Kidney epithelial cell (primary cell): ENCODE measurements around the gene REEP5. TPM values are rescaled to one million over a fixed set of nuclear protein-coding genes. Genes with fewer than 3 reads are reported as not detected.
A peak's percentile ranks its signal among the peaks of the same experiment; 100 is the strongest.
"Not testable (repeated sequence)": the region's sequence is repeated elsewhere in the genome, so short reads cannot be mapped to it uniquely, and the experiment has no call there.

Source experiments
- DNase-seq: peaks from one replicate; pipeline ENCODE4 v3.0.0-alpha.2; 2010; ENCODE audit warnings: low read depth
- H3K27me3 ChIP-seq: 2 replicates; pipeline ENCODE4 v1.6.0; 2011; ENCODE audit warnings: low read length; ENCODE audit not compliant: control insufficient read depth, insufficient read depth
- H3K36me3 ChIP-seq: 2 replicates; pipeline ENCODE4 v1.5.1; 2011; ENCODE audit warnings: low read length; ENCODE audit not compliant: control insufficient read depth, insufficient read depth
- H3K4me3 ChIP-seq: 2 replicates; pipeline ENCODE4 v1.5.1; 2011; ENCODE audit warnings: low read depth, mild to moderate bottlenecking, control low read depth, low read length
- CTCF ChIP-seq: IDR thresholded peaks from 2 replicates; pipeline ENCODE4 v1.5.1; 2011; ENCODE audit warnings: mild to moderate bottlenecking, moderate library complexity, low read length, control low read depth, inconsistent platforms; ENCODE audit not compliant: insufficient read depth, poor library complexity, severe bottlenecking
- total RNA-seq: library from RNA; depleted of rRNA; stranded (reverse); fragments of >200 nt; gene quantifications from 2 replicates; pipeline ENCODE4 v1.2.3, GENCODE V29; 2015

Gene REEP5
- total RNA-seq, 1 donor from 2014 or later, result 79.4 TPM

GRCh38 chr5:112960863-112961504 is 39.0 kb upstream of the REEP5 start:
- no peak for DNase-seq
- TF ChIP-seq CTCF, result no peak
- H3K4me3 ChIP-seq, result no peak overlapping the region
- no peaks in the 10 kb centered on the region for H3K36me3 ChIP-seq
- H3K27me3 ChIP-seq, result no peaks in the 10 kb centered on the region

GRCh38 chr5:112960315-112960714 is 38.3 kb upstream of the REEP5 start:
- DNase-seq, result no peak
- Histone ChIP-seq H3K4me3 (no peak overlapping the region), H3K27me3 (no peaks in the 10 kb centered on the region), H3K36me3 (no peaks in the 10 kb centered on the region)
- TF ChIP-seq CTCF, result no peak

- peak; percentile 58 for DNase-seq
- H3K4me3 ChIP-seq, H3K36me3 ChIP-seq, H3K27me3 ChIP-seq: not testable (repeated sequence)
These were observed 37.8 kb upstream of the REEP5 start for GRCh38 chr5:112959872-112960271.

- Histone ChIP-seq H3K36me3 (no peaks in the 10 kb centered on the region), H3K4me3 (no peak overlapping the region), H3K27me3 (no peaks in the 10 kb centered on the region)
- no peak for TF ChIP-seq CTCF
- DNase-seq, result peak; percentile 86
These were observed 36.4 kb upstream of the REEP5 start for GRCh38 chr5:112958093-112959088.

GRCh38 chr5:112957036-112957808 is 35.2 kb upstream of the REEP5 start:
- Histone ChIP-seq H3K36me3 (no peaks in the 10 kb centered on the region), H3K4me3 (no peak overlapping the region), H3K27me3 (no peaks in the 10 kb centered on the region)
- no peak for TF ChIP-seq CTCF
- DNase-seq, result no peak

- H3K4me3 ChIP-seq, result no peak overlapping the region
- no peaks in the 10 kb centered on the region for H3K36me3 ChIP-seq
- DNase-seq, result no peak
- TF ChIP-seq CTCF, result no peak
- no peaks in the 10 kb centered on the region for H3K27me3 ChIP-seq
These were observed 34.6 kb upstream of the REEP5 start for GRCh38 chr5:112956606-112957005.
